ENCODE measurements around the gene MAST4. TPM values are rescaled to one million over a fixed set of nuclear protein-coding genes. Genes with fewer than 3 reads are reported as not detected.
"Not testable (repeated sequence)": the region's sequence is repeated elsewhere in the genome, so short reads cannot be mapped to it uniquely, and the experiment has no call there.

Gene MAST4
- polyA plus RNA-seq, 3 donors, result 12.5 to 15.3 (median 13.7) TPM

DNA sequence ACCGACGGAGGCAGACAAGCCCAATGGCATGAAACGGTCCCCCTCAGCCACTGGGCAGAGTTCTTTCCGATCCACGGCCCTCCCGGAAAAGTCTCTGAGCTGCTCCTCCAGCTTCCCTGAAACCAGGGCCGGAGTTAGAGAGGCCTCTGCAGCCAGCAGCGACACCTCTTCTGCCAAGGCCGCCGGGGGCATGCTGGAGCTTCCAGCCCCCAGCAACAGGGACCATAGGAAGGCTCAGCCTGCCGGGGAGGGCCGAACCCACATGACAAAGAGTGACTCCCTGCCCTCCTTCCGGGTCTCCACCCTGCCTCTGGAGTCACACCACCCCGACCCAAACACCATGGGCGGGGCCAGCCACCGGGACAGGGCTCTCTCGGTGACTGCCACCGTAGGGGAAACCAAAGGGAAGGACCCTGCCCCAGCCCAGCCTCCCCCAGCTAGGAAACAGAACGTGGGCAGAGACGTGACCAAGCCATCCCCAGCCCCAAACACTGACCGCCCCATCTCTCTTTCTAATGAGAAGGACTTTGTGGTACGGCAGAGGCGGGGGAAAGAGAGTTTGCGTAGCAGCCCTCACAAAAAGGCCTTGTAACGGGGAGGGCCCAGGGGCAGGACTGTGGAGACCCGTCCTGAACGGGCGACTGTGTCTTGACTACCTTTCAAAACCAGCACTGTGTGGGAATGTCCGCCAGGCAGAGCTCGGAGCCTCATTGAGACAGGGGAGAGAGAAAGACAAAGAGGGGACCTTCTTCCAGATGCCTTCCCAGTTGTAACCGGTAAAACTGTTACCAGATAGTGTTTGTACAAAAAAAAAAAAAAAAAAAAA lies 570.5 kb downstream of the MAST4 start:
- no peak for DNase-seq (ENCODE audit: low read depth in 3 of 3, low spot score in 2 of 3)

GRCh38 chr5:67168069-67168468 lies 571.9 kb downstream of the MAST4 start:
- DNase-seq (ENCODE audit: low read depth in 3 of 3, low spot score in 2 of 3), result no peak

GRCh38 chr5:67170767-67171166 lies 574.6 kb downstream of the MAST4 start:
- DNase-seq (ENCODE audit: low read depth in 3 of 3, low spot score in 2 of 3), result no peak

DNA sequence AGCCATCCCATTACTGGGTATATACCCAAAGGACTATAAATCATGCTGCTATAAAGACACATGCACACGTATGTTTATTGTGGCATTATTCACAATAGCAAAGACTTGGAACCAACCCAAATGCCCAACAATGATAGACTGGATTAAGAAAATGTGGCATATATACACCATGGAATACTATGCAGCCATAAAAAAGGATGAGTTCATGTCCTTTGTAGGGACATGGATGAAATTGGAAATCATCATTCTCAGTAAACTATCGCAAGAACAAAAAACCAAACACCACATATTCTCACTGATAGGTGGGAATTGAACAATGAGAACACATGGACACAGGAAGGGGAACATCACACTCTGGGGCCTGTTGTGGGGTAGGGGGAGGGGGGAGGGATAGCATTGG lies 577.2 kb downstream of the MAST4 start:
- DNase-seq (ENCODE audit: low read depth in 3 of 3, low spot score in 2 of 3), result not testable (repeated sequence)

DNA sequence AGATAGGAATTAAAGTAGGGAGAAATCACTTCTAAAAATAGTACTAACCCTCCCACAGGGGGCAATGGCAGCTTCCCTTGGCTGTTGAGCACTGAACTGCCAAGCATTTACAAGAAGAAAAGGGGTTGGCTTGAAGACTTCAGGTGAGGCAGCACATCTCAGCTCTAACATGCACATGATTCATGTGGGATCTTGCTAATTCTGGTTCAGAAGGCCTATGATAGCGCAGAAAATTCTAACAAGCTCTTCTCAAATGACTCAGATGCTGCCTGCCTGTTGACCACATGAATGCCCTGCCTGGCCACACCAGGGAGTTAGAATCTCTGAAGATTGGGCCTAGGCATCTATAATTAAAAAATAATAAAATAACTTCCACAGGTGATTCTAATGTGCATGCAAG lies 577.8 kb downstream of the MAST4 start:
- no peak for DNase-seq (ENCODE audit: low read depth in 3 of 3, low spot score in 2 of 3)

DNA sequence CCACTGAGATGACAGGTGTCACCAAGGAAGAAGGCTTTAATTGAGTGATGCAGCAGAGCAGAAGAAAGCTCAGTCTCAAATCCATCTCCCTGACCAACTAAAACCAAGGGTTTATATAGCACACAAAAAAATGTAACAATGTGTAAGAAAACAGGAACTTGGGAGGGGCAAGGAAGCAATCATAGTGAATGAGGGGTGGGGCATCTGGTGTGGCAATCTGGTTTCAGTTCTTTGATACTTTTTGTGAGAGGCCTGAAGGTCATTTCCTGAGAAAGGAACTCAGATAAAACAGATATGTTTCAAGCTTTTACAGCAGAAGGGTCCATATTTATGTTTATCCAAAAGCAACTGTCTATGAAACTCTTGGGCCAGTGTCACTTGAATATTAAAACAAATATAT lies 580.7 kb downstream of the MAST4 start:
- no peak for DNase-seq (ENCODE audit: low read depth in 3 of 3, low spot score in 2 of 3)

GRCh38 chr5:67178085-67178484 lies 581.9 kb downstream of the MAST4 start:
- DNase-seq (ENCODE audit: low read depth in 3 of 3, low spot score in 2 of 3), result no peak

DNA sequence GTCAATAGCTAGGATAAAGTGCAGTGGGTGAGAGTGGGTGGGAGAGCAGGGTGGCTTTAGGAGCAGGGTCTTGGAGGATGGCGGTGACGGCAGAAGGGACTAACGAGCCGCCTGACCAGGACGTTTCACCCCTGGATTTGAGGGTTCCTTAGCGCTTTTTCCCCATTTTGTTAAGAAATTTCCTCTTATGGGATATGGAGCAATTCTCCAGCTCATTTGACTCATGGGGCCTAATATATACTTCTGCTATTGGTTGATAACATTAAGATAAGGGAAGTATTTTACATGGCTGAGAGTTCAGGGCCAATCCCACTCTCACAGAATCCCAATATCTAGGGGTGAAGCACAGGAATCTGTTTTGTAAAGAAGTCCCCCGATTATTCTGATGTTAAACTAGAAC lies 582.8 kb downstream of the MAST4 start:
- no peak for DNase-seq (ENCODE audit: low read depth in 3 of 3, low spot score in 2 of 3)

GRCh38 chr5:67179697-67180361 lies 583.6 kb downstream of the MAST4 start:
- DNase-seq (ENCODE audit: low read depth in 3 of 3, low spot score in 2 of 3), result no peak

GRCh38 chr5:67181648-67182221 lies 585.5 kb downstream of the MAST4 start:
- DNase-seq (ENCODE audit: low read depth in 3 of 3, low spot score in 2 of 3), result no peak

GRCh38 chr5:67182301-67182790 lies 586.2 kb downstream of the MAST4 start:
- no peak for DNase-seq (ENCODE audit: low read depth in 3 of 3, low spot score in 2 of 3)

DNA sequence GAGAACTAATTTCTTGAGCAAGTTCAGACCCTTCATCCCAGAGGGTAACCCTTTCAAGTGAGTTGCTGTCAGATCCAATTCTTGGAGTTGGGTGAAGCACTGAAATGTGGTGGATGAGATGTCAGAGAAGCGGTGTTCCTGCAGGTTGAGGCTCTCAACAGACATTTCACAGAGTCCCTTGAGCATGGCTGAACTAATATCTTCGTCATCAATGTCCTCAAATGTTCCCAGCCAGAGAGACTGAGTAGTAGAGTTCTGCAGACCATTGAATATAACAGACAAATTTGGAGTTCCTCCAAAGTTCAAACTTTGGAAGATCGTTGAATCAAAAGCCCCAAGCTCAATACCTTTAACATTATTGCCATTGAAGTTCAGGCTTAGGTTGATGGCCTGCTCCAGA lies 587.7 kb downstream of the MAST4 start:
- no peak for DNase-seq (ENCODE audit: low read depth in 3 of 3, low spot score in 2 of 3)

DNA sequence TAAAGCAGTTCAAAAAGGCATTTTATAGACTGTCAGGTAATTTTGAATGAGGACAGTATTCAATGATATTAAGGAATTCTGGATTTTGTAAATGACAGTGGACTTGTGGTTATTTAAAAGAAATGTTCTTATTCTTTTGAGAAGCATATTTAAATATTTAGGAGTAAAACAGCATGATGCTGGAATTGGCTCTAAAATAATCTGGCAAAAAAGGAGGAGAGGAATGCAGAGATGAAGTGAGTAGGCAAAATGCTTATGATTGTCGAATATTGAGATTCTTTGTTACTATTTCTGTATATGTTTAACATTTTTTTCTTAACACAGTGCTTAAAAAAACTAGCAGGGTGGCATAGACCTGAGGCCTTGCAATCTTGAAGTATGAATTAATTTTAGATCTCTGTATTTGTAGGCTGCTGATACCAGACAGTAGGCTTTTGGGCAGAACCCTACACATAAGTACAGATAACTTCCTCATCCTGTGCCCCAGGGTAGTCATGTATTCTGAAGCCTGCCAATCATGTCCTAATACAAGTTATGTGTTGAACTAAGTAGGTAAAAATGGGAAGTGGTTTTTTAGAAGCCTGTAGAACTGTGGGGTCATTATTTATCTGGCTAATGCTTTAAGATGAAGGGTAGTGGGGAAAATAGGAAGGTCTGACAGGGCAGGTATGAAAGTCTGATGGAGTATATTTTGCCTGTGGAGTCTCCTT lies 591.0 kb downstream of the MAST4 start:
- no peak for DNase-seq (ENCODE audit: low read depth in 3 of 3, low spot score in 2 of 3)

GRCh38 chr5:67188274-67189078 lies 592.3 kb downstream of the MAST4 start:
- no peak for DNase-seq (ENCODE audit: low read depth in 3 of 3, low spot score in 2 of 3)

GRCh38 chr5:67189079-67189354 lies 592.8 kb downstream of the MAST4 start:
- DNase-seq (ENCODE audit: low read depth in 3 of 3, low spot score in 2 of 3), result no peak

GRCh38 chr5:67189931-67190330 lies 593.7 kb downstream of the MAST4 start:
- no peak for DNase-seq (ENCODE audit: low read depth in 3 of 3, low spot score in 2 of 3)

DNA sequence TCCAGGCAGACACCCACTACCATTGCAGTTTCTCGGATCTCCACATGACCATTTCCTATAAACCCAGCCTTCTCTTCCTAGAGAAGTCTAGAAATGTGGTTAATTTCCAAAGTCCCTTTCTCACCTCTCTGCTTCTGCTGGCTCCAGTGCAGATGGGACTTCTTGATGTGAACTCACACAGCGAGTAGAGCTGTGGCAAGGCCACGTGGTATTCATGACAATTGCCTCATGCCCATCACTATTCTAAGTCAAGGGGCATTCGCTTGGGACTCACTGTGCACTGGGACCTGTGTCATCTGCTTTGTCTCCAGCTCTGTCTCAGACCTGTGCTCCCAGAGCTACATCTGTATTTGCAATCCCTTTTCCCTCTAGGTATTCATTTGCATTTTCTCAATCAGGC lies 594.2 kb downstream of the MAST4 start:
- DNase-seq (ENCODE audit: low read depth in 3 of 3, low spot score in 2 of 3), result no peak

DNA sequence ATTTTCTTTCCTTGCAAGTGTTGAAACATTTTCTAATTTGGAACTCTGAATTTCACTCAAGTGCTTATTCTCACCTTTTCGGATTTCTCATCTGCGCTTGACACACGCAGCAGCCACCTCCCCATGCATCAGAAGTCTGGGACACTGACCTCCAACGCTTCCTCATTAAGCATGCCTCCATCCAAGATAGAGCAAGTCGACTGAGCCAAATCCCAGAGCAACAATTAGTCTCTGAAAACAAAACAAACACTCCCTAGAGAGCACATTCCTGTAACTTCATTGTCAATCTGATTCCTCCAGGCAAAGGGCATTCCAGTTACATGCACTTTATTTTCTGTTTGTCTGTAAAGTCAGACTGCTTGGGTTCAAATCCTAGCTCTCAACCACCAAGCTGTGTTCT lies 594.7 kb downstream of the MAST4 start:
- DNase-seq (ENCODE audit: low read depth in 3 of 3, low spot score in 2 of 3), result no peak

GRCh38 chr5:67192719-67193438 lies 596.7 kb downstream of the MAST4 start:
- DNase-seq (ENCODE audit: low read depth in 3 of 3, low spot score in 2 of 3), result no peak

DNA sequence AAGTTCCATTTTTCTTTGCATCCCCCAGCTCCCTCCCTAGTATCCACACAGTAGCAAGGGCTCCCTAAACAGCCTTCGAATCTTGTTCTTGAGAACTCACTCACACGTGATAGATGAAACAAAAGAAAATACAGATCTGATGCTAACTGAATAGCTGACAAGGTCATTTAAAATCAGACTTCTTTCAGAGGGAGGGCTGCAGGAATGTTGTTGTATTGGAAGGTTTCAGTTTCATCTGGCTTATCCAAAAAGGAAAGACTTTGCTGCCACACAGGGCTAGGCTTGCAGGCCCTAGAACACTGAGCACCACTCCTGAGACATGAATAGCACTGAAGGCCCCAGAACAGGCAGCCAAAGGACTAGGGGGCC lies 597.2 kb downstream of the MAST4 start:
- DNase-seq (ENCODE audit: low read depth in 3 of 3, low spot score in 2 of 3), result no peak
